SJSA1 (cell line): ENCODE results near the gene NLRP14. TPM values are rescaled to one million over a fixed set of nuclear protein-coding genes. Genes with fewer than 3 reads are reported as not detected.

Experiments used
- DNase-seq, 2 experiments: peaks; one replicate each; pipeline ENCODE4 v3.0.0-alpha.2; 2015 to 2020; ENCODE audit warnings: low spot score in 2 of 2, low read depth in 1 of 2
- H3K27ac ChIP-seq: fragments of 250-450 bp; sonication (Bioruptor Pico); 2 replicates; pipeline ENCODE4 v1.5.1; 2020; ENCODE audit warnings: mild to moderate bottlenecking, moderate library complexity
- H3K27me3 ChIP-seq: fragments of 250-450 bp; sonication (Bioruptor Pico); replicated peaks from 2 replicates; pipeline ENCODE4 v1.5.1; 2020; ENCODE audit warnings: mild to moderate bottlenecking, moderate library complexity
- H3K36me3 ChIP-seq: fragments of 250-450 bp; sonication (Bioruptor Pico); 2 replicates; pipeline ENCODE4 v1.5.1; 2020; ENCODE audit warnings: mild to moderate bottlenecking
- H3K4me1 ChIP-seq: fragments of 250-450 bp; sonication (Bioruptor Pico); replicated peaks from 2 replicates; pipeline ENCODE4 v1.6.1; 2021; ENCODE audit warnings: mild to moderate bottlenecking
- H3K4me3 ChIP-seq: fragments of 250-450 bp; sonication (Bioruptor Pico); 2 replicates; pipeline ENCODE4 v1.5.1; 2020; ENCODE audit warnings: mild to moderate bottlenecking
- H3K9me3 ChIP-seq: fragments of 250-450 bp; sonication (Bioruptor Pico); replicated peaks from 2 replicates; pipeline ENCODE4 v1.5.1; 2020; ENCODE audit warnings: mild to moderate bottlenecking
- total RNA-seq: library from RNA; depleted of rRNA; stranded (reverse); fragments of >200 nt; shearing (Covaris generic); gene quantifications from 2 replicates; pipeline ENCODE4 v1.2.3, GENCODE V29; 2014

Gene NLRP14
- total RNA-seq, 1 experiment from 2014 or later: not detected

DNA sequence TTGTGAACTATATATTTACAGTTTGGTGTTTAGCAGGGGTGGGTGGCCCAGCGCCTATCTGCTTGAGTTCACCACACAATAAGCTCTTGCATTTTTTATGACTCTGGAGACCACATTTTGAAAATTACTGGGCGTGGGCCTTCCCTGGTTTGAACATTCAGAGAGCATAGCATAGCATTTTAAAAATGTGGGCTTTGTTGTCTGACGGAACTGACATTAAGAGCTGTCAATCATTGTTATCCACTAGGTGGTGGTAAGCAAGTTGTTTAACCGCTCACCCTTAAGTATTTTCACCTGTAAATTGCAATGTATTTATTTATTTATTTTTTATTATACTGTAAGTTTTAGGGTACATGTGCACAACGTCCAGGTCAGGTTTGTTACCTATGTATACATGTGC is 1.0 kb downstream of the NLRP14 start:
- Histone ChIP-seq H3K4me3 (no peak overlapping the region), H3K4me1 (no peaks in the 10 kb centered on the region), H3K9me3 (no peaks in the 10 kb centered on the region), H3K27me3 (no peaks in the 10 kb centered on the region), H3K36me3 (no peaks in the 10 kb centered on the region), H3K27ac (no peak overlapping the region)
- DNase-seq: no peak

DNA sequence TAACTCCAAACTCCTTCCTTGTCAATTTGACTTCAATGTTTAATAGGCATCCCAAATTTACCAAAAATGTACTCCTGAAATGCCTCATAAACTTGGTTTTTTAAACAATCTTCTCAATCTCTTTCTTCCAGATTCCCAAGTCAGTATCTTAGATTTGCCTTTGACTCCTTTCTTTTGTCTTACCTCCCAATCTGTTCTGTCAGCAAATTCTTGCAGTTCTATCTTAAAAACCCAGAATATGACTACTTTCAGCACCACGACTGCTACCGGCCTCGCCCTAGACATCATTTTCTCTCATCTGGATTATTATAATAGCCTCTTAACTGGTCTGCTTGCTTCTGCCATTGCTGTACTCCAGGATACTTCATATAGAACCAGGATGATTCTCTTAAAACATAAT is 7.9 kb downstream of the NLRP14 start:
- no peaks in the 10 kb centered on the region for H3K4me1 ChIP-seq
- no peaks in the 10 kb centered on the region for H3K27me3 ChIP-seq
- no peak overlapping the region for H3K27ac ChIP-seq
- no peak for DNase-seq
- no peaks in the 10 kb centered on the region for H3K36me3 ChIP-seq
- no peak overlapping the region for H3K4me3 ChIP-seq
- H3K9me3 ChIP-seq: no peaks in the 10 kb centered on the region

DNA sequence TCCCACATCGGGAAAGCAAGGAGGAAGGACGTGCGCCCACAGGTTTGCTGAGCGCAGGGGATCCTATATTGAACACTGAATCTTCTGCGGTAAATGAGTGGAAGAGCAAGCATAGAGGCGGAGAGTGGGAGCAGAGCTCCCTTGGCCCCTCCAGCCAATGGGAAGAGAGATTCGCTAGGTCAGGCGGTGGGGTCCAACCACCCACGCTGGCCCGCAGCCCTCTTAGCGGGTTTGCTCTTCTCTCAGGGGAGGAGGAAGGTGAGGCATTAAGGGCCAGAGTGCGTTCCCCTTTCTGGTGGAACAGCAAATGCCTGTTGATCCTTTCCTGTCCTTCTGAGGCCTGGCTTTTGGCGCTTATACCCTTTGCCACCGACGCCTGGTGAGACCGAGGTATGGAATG is 10.6 kb downstream of the NLRP14 start:
- DNase-seq: no peak
- H3K4me1 ChIP-seq: no peaks in the 10 kb centered on the region
- no peak overlapping the region for H3K4me3 ChIP-seq
- no peaks in the 10 kb centered on the region for H3K36me3 ChIP-seq
- H3K9me3 ChIP-seq: no peaks in the 10 kb centered on the region
- H3K27ac ChIP-seq: no peak overlapping the region
- no peaks in the 10 kb centered on the region for H3K27me3 ChIP-seq

DNA sequence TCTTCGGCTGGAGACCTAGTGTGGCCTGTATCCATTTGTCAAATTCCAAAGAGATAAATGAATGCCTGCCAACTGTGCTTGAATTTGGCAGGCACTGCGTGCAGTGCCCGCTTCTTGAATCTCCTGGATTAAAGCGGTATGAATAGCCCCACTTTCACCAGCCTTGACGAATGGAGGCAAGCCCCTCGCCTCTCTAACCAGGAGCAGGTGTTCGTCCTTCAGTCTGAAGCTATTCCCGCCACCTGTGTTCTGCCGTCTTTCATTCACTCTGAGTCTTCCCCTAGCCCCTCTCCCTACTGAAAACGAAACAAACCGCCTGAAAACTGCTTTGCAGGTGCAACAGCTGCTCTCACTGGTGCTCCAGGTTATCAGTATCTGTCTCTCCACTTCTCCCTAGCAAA is 11.2 kb downstream of the NLRP14 start:
- no peaks in the 10 kb centered on the region for H3K36me3 ChIP-seq

DNA sequence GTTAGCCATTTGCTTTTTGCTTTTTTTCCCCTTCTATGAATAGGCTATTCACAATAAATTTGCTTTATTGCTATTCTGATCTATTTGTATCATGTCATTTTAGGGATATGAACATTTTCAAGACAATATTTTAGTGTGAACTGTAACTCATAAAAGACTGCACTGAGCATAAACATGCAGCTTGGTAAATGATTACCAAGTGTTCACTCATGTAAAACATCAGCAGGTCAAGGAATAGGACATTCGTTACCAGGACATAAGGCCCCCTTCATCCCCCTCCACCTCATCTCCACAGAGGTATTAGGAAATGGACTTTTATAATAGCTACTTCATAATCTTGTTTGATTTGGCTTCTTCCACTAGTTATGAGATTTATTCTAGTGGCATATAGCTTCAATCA is 12.4 kb downstream of the NLRP14 start:
- no peaks in the 10 kb centered on the region for H3K36me3 ChIP-seq
- no peaks in the 10 kb centered on the region for H3K9me3 ChIP-seq
- H3K27me3 ChIP-seq: no peaks in the 10 kb centered on the region
- no peak overlapping the region for H3K27ac ChIP-seq
- DNase-seq: no peak
- H3K4me3 ChIP-seq: no peak overlapping the region
- H3K4me1 ChIP-seq: no peaks in the 10 kb centered on the region

More for the DNA sequence above, 11.2 kb downstream of the NLRP14 start:
- no peaks in the 10 kb centered on the region for H3K27me3 ChIP-seq
- DNase-seq: no peak
- no peak overlapping the region for H3K4me3 ChIP-seq
- no peak overlapping the region for H3K27ac ChIP-seq
- H3K4me1 ChIP-seq: no peaks in the 10 kb centered on the region
- H3K9me3 ChIP-seq: no peaks in the 10 kb centered on the region

DNA sequence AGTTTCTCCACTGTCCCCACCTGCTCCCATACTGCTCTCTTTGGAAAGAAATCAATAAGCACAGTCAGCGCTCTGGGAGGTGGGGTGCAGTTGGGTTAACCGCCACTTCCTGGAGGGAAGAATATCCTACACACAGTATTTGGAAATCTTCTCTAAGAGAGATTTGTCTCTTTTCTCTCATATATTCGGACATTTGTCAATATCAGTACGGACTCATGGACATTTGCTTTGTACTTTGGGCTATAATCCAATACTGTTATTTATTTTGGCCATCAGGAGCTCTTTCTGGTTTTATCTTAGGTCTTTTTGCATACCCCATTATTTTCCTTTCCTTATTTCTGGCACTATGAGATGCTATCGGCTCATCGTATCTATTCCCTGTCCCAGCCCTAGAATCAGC is 13.7 kb downstream of the NLRP14 start:
- Histone ChIP-seq H3K4me3 (no peak overlapping the region), H3K27me3 (no peaks in the 10 kb centered on the region), H3K4me1 (no peaks in the 10 kb centered on the region), H3K27ac (no peak overlapping the region), H3K36me3 (no peaks in the 10 kb centered on the region), H3K9me3 (no peaks in the 10 kb centered on the region)
- no peak for DNase-seq

DNA sequence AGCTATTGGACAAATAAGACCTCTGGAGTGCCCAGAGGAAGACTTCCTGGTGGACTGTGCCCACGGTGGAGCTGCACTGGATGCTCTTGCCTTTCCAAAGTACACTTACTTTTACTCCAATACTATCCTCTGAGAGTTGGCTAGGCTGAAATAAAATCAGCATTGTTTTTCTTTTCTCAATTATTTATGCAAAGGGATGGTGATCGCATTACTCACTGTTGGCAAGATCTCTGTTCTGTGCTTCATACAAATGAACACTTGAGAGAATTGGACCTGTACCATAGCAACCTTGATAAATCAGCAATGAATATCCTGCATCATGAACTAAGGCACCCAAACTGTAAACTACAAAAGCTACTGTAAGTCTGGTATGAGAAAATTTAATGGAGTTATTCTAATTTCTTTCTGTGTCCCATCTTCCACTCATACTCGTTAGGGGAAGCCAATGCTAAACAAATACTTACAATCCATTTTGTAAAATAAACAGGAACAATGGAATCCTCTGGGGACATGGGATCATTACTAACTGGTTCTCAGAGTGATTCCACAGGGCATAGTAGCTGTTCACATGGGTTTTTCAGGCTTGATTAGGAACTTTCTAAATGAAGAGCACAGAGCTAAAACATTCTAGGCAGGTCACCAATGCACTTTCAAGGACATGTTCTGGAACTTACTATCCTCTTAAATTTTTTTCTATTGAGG is 26.3 kb downstream of the NLRP14 start:
- H3K9me3 ChIP-seq: no peaks in the 10 kb centered on the region
- no peaks in the 10 kb centered on the region for H3K27me3 ChIP-seq
- H3K27ac ChIP-seq: no peak overlapping the region
- DNase-seq: no peak
- H3K4me3 ChIP-seq: no peak overlapping the region
- H3K4me1 ChIP-seq: no peaks in the 10 kb centered on the region
- no peaks in the 10 kb centered on the region for H3K36me3 ChIP-seq

DNA sequence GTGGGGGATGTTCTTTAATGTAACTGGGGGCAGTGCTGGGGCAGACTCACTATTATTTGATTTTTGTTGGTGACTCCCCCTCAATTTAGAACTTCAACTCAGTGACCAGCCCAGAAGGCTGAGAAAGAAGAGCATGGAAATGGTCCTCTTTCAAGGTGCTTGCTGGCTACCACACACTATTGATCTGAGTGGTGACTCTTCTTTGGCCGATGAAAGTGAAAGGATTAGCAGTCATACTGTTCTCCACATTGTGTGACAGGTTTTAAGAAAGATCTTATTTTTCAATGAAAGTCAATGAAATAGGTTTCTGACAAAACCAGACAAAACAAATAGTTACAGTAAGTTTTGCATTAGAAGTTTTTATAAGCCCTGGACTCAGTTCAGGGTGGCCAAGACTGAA is 29.9 kb downstream of the NLRP14 start:
- no peaks in the 10 kb centered on the region for H3K4me1 ChIP-seq
- H3K27ac ChIP-seq: no peak overlapping the region
- H3K4me3 ChIP-seq: no peak overlapping the region
- H3K36me3 ChIP-seq: no peaks in the 10 kb centered on the region
- H3K27me3 ChIP-seq: no peaks in the 10 kb centered on the region
- no peak for DNase-seq
- H3K9me3 ChIP-seq: no peaks in the 10 kb centered on the region

DNA sequence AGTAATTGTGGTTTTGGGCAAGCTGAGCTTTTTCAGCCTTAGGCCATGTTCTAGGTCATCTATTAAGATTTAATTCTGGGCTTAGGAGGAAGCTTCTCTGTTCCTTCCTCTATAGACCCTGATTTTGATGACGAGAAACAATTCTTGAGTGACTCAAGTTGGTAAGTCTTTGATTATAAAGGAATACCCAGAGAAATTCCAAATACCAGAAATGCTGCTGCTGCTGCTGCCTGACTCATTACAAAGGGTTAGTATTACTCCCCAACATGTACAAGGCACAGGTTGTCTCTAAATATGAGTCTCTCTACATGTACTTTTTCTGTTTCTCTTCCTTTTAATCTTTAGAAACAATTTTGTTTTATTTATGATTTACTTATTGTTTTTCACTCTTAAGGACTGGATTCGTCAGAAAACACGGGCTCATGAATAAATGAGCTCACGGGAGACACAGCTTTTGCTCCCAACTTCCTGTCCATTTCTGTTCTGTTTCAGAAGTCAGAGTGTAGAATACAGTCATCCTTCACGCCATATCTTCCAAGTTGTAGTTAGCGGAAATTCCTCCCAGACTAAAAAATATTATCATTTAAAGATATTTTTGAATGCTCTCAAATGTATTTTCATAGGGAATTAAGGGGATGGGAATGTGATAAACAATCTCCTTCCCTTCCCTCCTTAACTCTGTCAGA is 36.7 kb downstream of the NLRP14 start:
- Histone ChIP-seq H3K4me1 (no peaks in the 10 kb centered on the region), H3K4me3 (no peak overlapping the region), H3K36me3 (no peaks in the 10 kb centered on the region), H3K27me3 (no peaks in the 10 kb centered on the region), H3K9me3 (no peaks in the 10 kb centered on the region), H3K27ac (no peak overlapping the region)
- DNase-seq: no peak

DNA sequence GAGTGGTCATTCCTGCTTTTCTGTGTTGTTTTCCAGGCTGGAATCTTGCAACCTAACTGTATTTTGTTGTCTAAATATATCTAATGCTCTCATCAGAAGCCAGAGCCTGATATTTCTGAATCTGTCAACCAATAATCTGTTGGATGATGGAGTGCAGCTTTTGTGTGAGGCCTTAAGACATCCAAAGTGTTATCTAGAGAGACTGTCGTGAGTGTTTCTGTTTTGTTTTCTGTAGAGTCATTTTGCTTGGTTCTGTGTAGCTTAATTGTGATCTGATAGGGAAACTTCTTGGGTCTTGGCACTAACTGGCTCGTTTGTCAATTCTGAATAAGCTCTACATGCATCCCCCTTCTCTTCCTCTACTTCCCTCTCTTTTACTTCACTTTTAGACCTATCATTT is 37.4 kb downstream of the NLRP14 start:
- Histone ChIP-seq H3K36me3 (no peaks in the 10 kb centered on the region), H3K27ac (no peak overlapping the region), H3K9me3 (no peaks in the 10 kb centered on the region), H3K4me1 (no peaks in the 10 kb centered on the region), H3K27me3 (no peaks in the 10 kb centered on the region), H3K4me3 (no peak overlapping the region)
- no peak for DNase-seq

DNA sequence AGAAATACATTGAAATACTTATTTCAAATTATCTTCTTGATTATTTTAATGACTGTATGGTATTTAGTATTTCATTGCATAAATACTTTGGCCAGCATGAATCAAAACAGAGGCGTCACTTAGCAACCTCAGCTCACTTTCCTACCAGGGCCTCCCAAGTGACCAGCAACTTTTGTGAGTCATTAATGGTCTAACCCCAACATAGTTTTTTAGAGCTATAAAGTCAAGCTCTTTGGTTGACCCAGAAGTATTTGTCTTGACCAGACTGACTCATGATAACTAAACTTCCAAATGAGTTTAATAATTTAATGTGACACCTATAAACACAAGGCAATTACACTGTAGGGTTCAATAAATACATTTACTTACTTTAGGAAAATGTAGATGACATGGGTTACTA is 40.6 kb downstream of the NLRP14 start:
- no peak for DNase-seq

DNA sequence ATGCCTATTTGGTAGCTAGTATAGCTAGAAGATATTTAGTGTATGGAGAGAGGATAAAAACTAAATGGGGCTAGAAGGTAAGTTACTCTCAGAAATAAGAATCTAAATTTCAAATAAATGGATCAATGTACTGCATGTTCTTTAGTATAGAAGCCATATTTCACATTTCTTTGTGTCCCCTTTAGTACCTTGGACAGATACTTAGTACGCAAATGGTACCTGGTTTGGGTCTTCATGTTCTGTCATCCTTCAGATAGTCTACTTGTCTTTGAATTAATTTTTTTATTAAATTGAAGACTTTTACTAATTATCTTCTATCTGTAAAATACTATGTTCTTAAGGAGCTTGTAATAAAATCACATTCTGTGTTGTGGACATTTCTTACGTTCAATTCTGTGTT is 42.3 kb downstream of the NLRP14 start:
- no peaks in the 10 kb centered on the region for H3K36me3 ChIP-seq
- H3K9me3 ChIP-seq: no peaks in the 10 kb centered on the region
- H3K27me3 ChIP-seq: no peaks in the 10 kb centered on the region
- no peak for DNase-seq
- no peak overlapping the region for H3K27ac ChIP-seq
- no peaks in the 10 kb centered on the region for H3K4me1 ChIP-seq
- no peak overlapping the region for H3K4me3 ChIP-seq

More for the DNA sequence above, 40.6 kb downstream of the NLRP14 start:
- Histone ChIP-seq H3K27me3 (no peaks in the 10 kb centered on the region), H3K36me3 (no peaks in the 10 kb centered on the region), H3K4me1 (no peaks in the 10 kb centered on the region), H3K4me3 (no peak overlapping the region), H3K27ac (no peak overlapping the region), H3K9me3 (no peaks in the 10 kb centered on the region)

DNA sequence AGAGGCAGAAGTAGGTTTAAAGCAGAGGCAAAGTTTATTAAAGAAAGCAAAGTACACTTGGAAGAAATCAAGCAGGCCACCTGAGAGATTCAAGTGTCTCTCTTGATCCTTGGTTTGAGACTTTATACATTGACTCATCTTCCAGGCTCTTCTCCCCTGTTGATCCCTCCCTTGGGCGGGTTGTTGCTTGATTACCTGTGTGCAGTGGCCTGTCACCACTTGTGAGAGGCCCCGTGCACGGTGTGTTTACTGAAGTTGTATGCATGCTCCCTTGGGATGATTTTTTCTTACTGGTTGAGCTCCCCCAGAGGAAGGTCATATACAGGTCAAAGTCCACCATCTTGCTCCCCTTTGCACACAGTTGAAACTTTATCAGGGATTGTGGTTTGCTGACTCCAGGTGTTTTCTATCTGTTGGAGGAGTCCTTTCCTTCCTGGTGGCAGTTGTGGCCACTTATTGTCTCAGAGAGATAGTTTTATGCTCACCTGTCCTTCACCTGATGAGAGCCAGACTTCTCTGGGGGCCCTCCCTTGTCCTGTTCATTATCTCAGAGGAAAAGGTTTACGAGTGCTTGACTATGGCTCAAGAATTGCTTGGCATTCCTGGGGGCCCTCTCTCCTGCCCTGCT is 52.2 kb downstream of the NLRP14 start:
- H3K9me3 ChIP-seq: no peaks in the 10 kb centered on the region

DNA sequence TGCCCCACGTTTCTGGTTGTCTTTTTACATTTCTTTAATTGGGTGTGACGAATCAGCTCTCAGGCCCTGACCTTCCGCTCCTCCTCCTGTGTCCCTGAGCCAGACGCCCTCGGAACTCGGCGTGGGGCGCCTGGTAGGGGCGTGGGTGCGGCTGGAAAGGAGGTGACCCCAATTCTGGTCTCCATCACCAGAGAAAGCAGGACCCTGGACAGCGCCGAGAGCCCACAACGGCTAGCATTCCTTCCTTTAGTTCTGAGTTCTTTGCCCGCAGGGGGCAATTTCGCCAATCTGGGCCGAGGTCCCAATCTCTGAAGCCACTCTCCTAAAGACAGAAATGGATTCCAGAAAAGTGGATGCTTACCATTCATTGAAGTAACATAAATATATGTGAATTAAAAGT is 56.8 kb downstream of the NLRP14 start:
- H3K9me3 ChIP-seq: no peaks in the 10 kb centered on the region
- H3K4me1 ChIP-seq: no peaks in the 10 kb centered on the region
- no peaks in the 10 kb centered on the region for H3K36me3 ChIP-seq
- no peaks in the 10 kb centered on the region for H3K27me3 ChIP-seq
- DNase-seq: no peak
- no peak overlapping the region for H3K4me3 ChIP-seq
- no peak overlapping the region for H3K27ac ChIP-seq

More for the DNA sequence above, 52.2 kb downstream of the NLRP14 start:
- DNase-seq: no peak
- Histone ChIP-seq H3K27me3 (no peaks in the 10 kb centered on the region), H3K4me3 (no peak overlapping the region), H3K27ac (no peak overlapping the region), H3K36me3 (no peaks in the 10 kb centered on the region), H3K4me1 (no peaks in the 10 kb centered on the region)
